ENCODE measurements around the gene NFATC3. TPM values are rescaled to one million over a fixed set of nuclear protein-coding genes. Genes with fewer than 3 reads are reported as not detected.
A peak's percentile ranks its signal among the peaks of the same experiment; 100 is the strongest.

Gene NFATC3
- total and polyA plus RNA-seq, 8 donors: 5.5 to 385 (median 20.6) TPM

- no peak for DNase-seq
- Histone ChIP-seq H3K27me3 (no peaks in the 10 kb centered on the region), H3K36me3 (peaks cover 16 to 90% (median 85%) of the 10 kb centered on the region in 4 donors), H3K4me3 (no peak overlapping the region), H3K27ac (no peak overlapping the region), H3K9me3 (no peaks in the 10 kb centered on the region), H3K4me1 (no peaks in the 10 kb centered on the region)
- intact Hi-C loops (cut with DNase I; ENCODE audit: low total_unique reads): no loop called here
- TF ChIP-seq EP300 (IDR thresholded peaks at IDR 0.05): no peak
- WGBS, 5 donors: 91 to 96% (median 93%) methylated on average over 3 of the region's 3 CpGs
Observed at GRCh38 chr16:68055395-68055794, 29.8 kb upstream of the NFATC3 start.

- Histone ChIP-seq H3K36me3 (peaks cover 7 to 77% (median 69%) of the 10 kb centered on the region in 4 donors), H3K4me3 (no peak overlapping the region), H3K27me3 (no peaks in the 10 kb centered on the region), H3K4me1 (peaks cover 0 to 20% (median 5%) of the 10 kb centered on the region in 4 donors), H3K27ac (no peak overlapping the region), H3K9me3 (no peaks in the 10 kb centered on the region)
- no peak for TF ChIP-seq POLR2AphosphoS5 (IDR thresholded peaks at IDR 0.05)
- DNase-seq: no peak
- intact Hi-C loops (cut with DNase I; ENCODE audit: low total_unique reads): no loop called here
Observed at GRCh38 chr16:68059804-68060203, 25.4 kb upstream of the NFATC3 start.

GRCh38 chr16:68061396-68061795 is 23.8 kb upstream of the NFATC3 start:
- 78 to 95% (median 91%) methylated on average over 3 of the region's 3 CpGs for WGBS, 5 donors
- TF ChIP-seq EP300 (IDR thresholded peaks at IDR 0.05): no peak
- TF ChIP-seq POLR2A (IDR thresholded peaks at IDR 0.05): no peak
- TF ChIP-seq POLR2AphosphoS5 (IDR thresholded peaks at IDR 0.05): no peak
- no peak for TF ChIP-seq CTCF (IDR thresholded peaks at IDR 0.05)
- Histone ChIP-seq H3K27ac (no peak overlapping the region), H3K36me3 (peaks cover 2 to 72% (median 62%) of the 10 kb centered on the region in 4 donors), H3K4me1 (peaks cover 4 to 29% (median 11%) of the 10 kb centered on the region in 4 donors), H3K4me3 (no peak overlapping the region), H3K27me3 (no peaks in the 10 kb centered on the region), H3K9me3 (no peaks in the 10 kb centered on the region)
- DNase-seq: no peak
- intact Hi-C loops (cut with DNase I; ENCODE audit: low total_unique reads): no loop called here

GRCh38 chr16:68062910-68063393 is 22.2 kb upstream of the NFATC3 start:
- WGBS, 5 donors: 90 to 95% (median 91%) methylated on average over 4 of the region's 4 CpGs
- intact Hi-C loops (cut with DNase I; ENCODE audit: low total_unique reads): no loop called here
- H3K36me3 ChIP-seq: peaks cover 2 to 73% (median 60%) of the 10 kb centered on the region in 4 donors

GRCh38 chr16:68064791-68065365 is 20.3 kb upstream of the NFATC3 start:
- intact Hi-C loops (cut with DNase I; ENCODE audit: low total_unique reads): no loop called here
- H3K27ac ChIP-seq: peak overlapping the region in 4 of 5 donors; percentile 12 to 57 (median 38)

More at GRCh38 chr16:68062910-68063393, 22.2 kb upstream of the NFATC3 start:
- DNase-seq: peak; percentile 25 to 37
- peaks cover 4 to 29% (median 11%) of the 10 kb centered on the region in 4 donors for H3K4me1 ChIP-seq
- H3K27me3 ChIP-seq: no peaks in the 10 kb centered on the region
- no peak overlapping the region for H3K4me3 ChIP-seq
- no peak for TF ChIP-seq POLR2A (IDR thresholded peaks at IDR 0.05)
- TF ChIP-seq POLR2AphosphoS5 (IDR thresholded peaks at IDR 0.05): no peak
- TF ChIP-seq EP300 (IDR thresholded peaks at IDR 0.05): no peak
- TF ChIP-seq CTCF (IDR thresholded peaks at IDR 0.05): no peak
- no peaks in the 10 kb centered on the region for H3K9me3 ChIP-seq
- no peak overlapping the region for H3K27ac ChIP-seq

More at GRCh38 chr16:68064791-68065365, 20.3 kb upstream of the NFATC3 start:
- no peak overlapping the region for H3K4me3 ChIP-seq
- peaks cover 0 to 69% (median 57%) of the 10 kb centered on the region in 4 donors for H3K36me3 ChIP-seq
- WGBS, 5 donors: 18 to 45% (median 28%) methylated on average over 2 of the region's 2 CpGs
- H3K4me1 ChIP-seq: peaks cover 4 to 38% (median 17%) of the 10 kb centered on the region in 4 donors
- peak; percentile 71 to 84 for DNase-seq
- H3K9me3 ChIP-seq: no peaks in the 10 kb centered on the region
- TF ChIP-seq EP300 (IDR thresholded peaks at IDR 0.05) (no peak), POLR2AphosphoS5 (IDR thresholded peaks at IDR 0.05) (peak in 1 of 3 donors; percentile 14), CTCF (IDR thresholded peaks at IDR 0.05) (peak in 5 of 7 experiments; percentile 51 to 75 (median 67)), POLR2A (IDR thresholded peaks at IDR 0.05) (no peak)
- H3K27me3 ChIP-seq: no peaks in the 10 kb centered on the region
